ENCODE measurements around the gene CEP162. TPM values are rescaled to one million over a fixed set of nuclear protein-coding genes. Genes with fewer than 3 reads are reported as not detected.

The CEP162 gene
- total and polyA plus RNA-seq, 7 experiments from 2014 or later: 3.9 to 10.7 (median 8.1) TPM

GRCh38 chr6:84103029-84103428, 124.4 kb downstream of the CEP162 start:
- H3K27ac Mint-ChIP-seq: no peak overlapping the region
- Histone ChIP-seq H3K27ac (ENCODE audit: low read depth, low read length) (no peak overlapping the region), H3K27me3 (ENCODE audit: control insufficient read depth in 2 of 2, insufficient read depth in 2 of 2, low read length in 2 of 2) (no peaks in the 10 kb centered on the region), H3K36me3 (ENCODE audit: control insufficient read depth in 2 of 3, insufficient read depth in 3 of 3, low read length in 3 of 3) (no peaks in the 10 kb centered on the region), H3K9me3 (ENCODE audit: control insufficient read depth in 2 of 3, low read length in 3 of 3) (no peaks in the 10 kb centered on the region), H3K4me3 (ENCODE audit: low read length) (no peak overlapping the region), H3K4me1 (ENCODE audit: control insufficient read depth in 2 of 2, insufficient read depth in 2 of 2, low read length in 2 of 2) (no peaks in the 10 kb centered on the region)
- peaks cover 0 to 4% (median 0%) of the 10 kb centered on the region in 5 donors for H3K36me3 Mint-ChIP-seq
- no peak overlapping the region for H3K4me3 Mint-ChIP-seq
- peaks cover 0 to 33% (median 21%) of the 10 kb centered on the region in 5 donors for H3K27me3 Mint-ChIP-seq
- intact Hi-C loops (cut with micrococcal nuclease): no loop called here
- POLR2A ChIA-PET: no interaction called here
- H3K4me1 Mint-ChIP-seq: no peaks in the 10 kb centered on the region
- DNase-seq: no peak
- no peak for ATAC-seq
- H3K9me3 Mint-ChIP-seq: peaks cover 0 to 11% (median 6%) of the 10 kb centered on the region in 11 donors
- CTCF ChIA-PET: no interaction called here

- DNase-seq (no peak), ATAC-seq (no peak)
- no peak overlapping the region for H3K4me3 Mint-ChIP-seq
- no peaks in the 10 kb centered on the region for H3K36me3 Mint-ChIP-seq
- ChIA-PET POLR2A (no interaction called here), CTCF (no interaction called here)
- no peaks in the 10 kb centered on the region for H3K36me3 ChIP-seq (ENCODE audit: control insufficient read depth in 2 of 3, insufficient read depth in 3 of 3, low read length in 3 of 3)
- peaks cover 0 to 2% (median 0%) of the 10 kb centered on the region in 7 donors for H3K4me1 Mint-ChIP-seq
- intact Hi-C loops (cut with micrococcal nuclease): no loop called here
- H3K9me3 Mint-ChIP-seq: peaks cover 0 to 4% (median 0%) of the 10 kb centered on the region in 11 donors
- H3K27ac ChIP-seq (ENCODE audit: low read depth, low read length): no peak overlapping the region
- peaks cover 0 to 23% (median 17%) of the 10 kb centered on the region in 5 donors for H3K27me3 Mint-ChIP-seq
- no peak overlapping the region for H3K27ac Mint-ChIP-seq
- no peaks in the 10 kb centered on the region for H3K27me3 ChIP-seq (ENCODE audit: control insufficient read depth in 2 of 2, insufficient read depth in 2 of 2, low read length in 2 of 2)
- no peaks in the 10 kb centered on the region for H3K4me1 ChIP-seq (ENCODE audit: control insufficient read depth in 2 of 2, insufficient read depth in 2 of 2, low read length in 2 of 2)
- H3K4me3 ChIP-seq (ENCODE audit: low read length): no peak overlapping the region
- no peaks in the 10 kb centered on the region for H3K9me3 ChIP-seq (ENCODE audit: control insufficient read depth in 2 of 3, low read length in 3 of 3)
These were observed 132.3 kb downstream of the CEP162 start for GRCh38 chr6:84095156-84095555.

- Histone ChIP-seq H3K27ac (ENCODE audit: low read depth, low read length) (no peak overlapping the region), H3K36me3 (ENCODE audit: control insufficient read depth in 2 of 3, insufficient read depth in 3 of 3, low read length in 3 of 3) (no peaks in the 10 kb centered on the region), H3K4me3 (ENCODE audit: low read length) (no peak overlapping the region), H3K4me1 (ENCODE audit: control insufficient read depth in 2 of 2, insufficient read depth in 2 of 2, low read length in 2 of 2) (no peaks in the 10 kb centered on the region), H3K9me3 (ENCODE audit: control insufficient read depth in 2 of 3, low read length in 3 of 3) (no peaks in the 10 kb centered on the region), H3K27me3 (ENCODE audit: control insufficient read depth in 2 of 2, insufficient read depth in 2 of 2, low read length in 2 of 2) (no peaks in the 10 kb centered on the region)
- ATAC-seq: peak; percentile 41
- H3K36me3 Mint-ChIP-seq: no peaks in the 10 kb centered on the region
- H3K27ac Mint-ChIP-seq: no peak overlapping the region
- peaks cover 0 to 2% (median 0%) of the 10 kb centered on the region in 7 donors for H3K4me1 Mint-ChIP-seq
- H3K27me3 Mint-ChIP-seq: peaks cover 0 to 23% (median 14%) of the 10 kb centered on the region in 5 donors
- no peak overlapping the region for H3K4me3 Mint-ChIP-seq
- no peak for DNase-seq
- intact Hi-C loops (cut with micrococcal nuclease): no loop called here
- H3K9me3 Mint-ChIP-seq: peaks cover 0 to 4% (median 0%) of the 10 kb centered on the region in 11 donors
- ChIA-PET POLR2A (no interaction called here), CTCF (no interaction called here)
These were observed 133.7 kb downstream of the CEP162 start for GRCh38 chr6:84093441-84094435.

GRCh38 chr6:84089552-84089951, 137.9 kb downstream of the CEP162 start:
- H3K36me3 ChIP-seq (ENCODE audit: control insufficient read depth in 2 of 3, insufficient read depth in 3 of 3, low read length in 3 of 3): no peaks in the 10 kb centered on the region
- no peak overlapping the region for H3K4me3 ChIP-seq (ENCODE audit: low read length)
- Mint-ChIP-seq H3K4me3 (no peak overlapping the region), H3K27ac (no peak overlapping the region), H3K27me3 (peaks cover 0 to 25% (median 4%) of the 10 kb centered on the region in 5 donors), H3K9me3 (peaks cover 0 to 3% (median 0%) of the 10 kb centered on the region in 11 donors), H3K36me3 (no peaks in the 10 kb centered on the region), H3K4me1 (peaks cover 0 to 2% (median 0%) of the 10 kb centered on the region in 7 donors)
- no peaks in the 10 kb centered on the region for H3K27me3 ChIP-seq (ENCODE audit: control insufficient read depth in 2 of 2, insufficient read depth in 2 of 2, low read length in 2 of 2)
- H3K4me1 ChIP-seq (ENCODE audit: control insufficient read depth in 2 of 2, insufficient read depth in 2 of 2, low read length in 2 of 2): no peaks in the 10 kb centered on the region
- intact Hi-C loops (cut with micrococcal nuclease): no loop called here
- H3K9me3 ChIP-seq (ENCODE audit: control insufficient read depth in 2 of 3, low read length in 3 of 3): no peaks in the 10 kb centered on the region
- H3K27ac ChIP-seq (ENCODE audit: low read depth, low read length): no peak overlapping the region
- DNase-seq (no peak), ATAC-seq (no peak)
- ChIA-PET CTCF (no interaction called here), POLR2A (no interaction called here)

GRCh38 chr6:84089081-84089480, 138.4 kb downstream of the CEP162 start:
- Mint-ChIP-seq H3K4me1 (peaks cover 0 to 2% (median 0%) of the 10 kb centered on the region in 7 donors), H3K36me3 (no peaks in the 10 kb centered on the region), H3K27me3 (peaks cover 0 to 21% (median 4%) of the 10 kb centered on the region in 5 donors), H3K27ac (no peak overlapping the region), H3K9me3 (peaks cover 0 to 3% (median 0%) of the 10 kb centered on the region in 11 donors), H3K4me3 (no peak overlapping the region)
- ATAC-seq (no peak), DNase-seq (no peak)
- Histone ChIP-seq H3K27me3 (ENCODE audit: control insufficient read depth in 2 of 2, insufficient read depth in 2 of 2, low read length in 2 of 2) (no peaks in the 10 kb centered on the region), H3K4me1 (ENCODE audit: control insufficient read depth in 2 of 2, insufficient read depth in 2 of 2, low read length in 2 of 2) (no peaks in the 10 kb centered on the region), H3K27ac (ENCODE audit: low read depth, low read length) (no peak overlapping the region), H3K4me3 (ENCODE audit: low read length) (no peak overlapping the region), H3K36me3 (ENCODE audit: control insufficient read depth in 2 of 3, insufficient read depth in 3 of 3, low read length in 3 of 3) (no peaks in the 10 kb centered on the region), H3K9me3 (ENCODE audit: control insufficient read depth in 2 of 3, low read length in 3 of 3) (no peaks in the 10 kb centered on the region)
- POLR2A ChIA-PET: no interaction called here
- CTCF ChIA-PET: no interaction called here
- intact Hi-C loops (cut with micrococcal nuclease): no loop called here

GRCh38 chr6:84086545-84087429, 140.7 kb downstream of the CEP162 start:
- no peaks in the 10 kb centered on the region for H3K36me3 Mint-ChIP-seq
- ChIA-PET CTCF (no interaction called here), POLR2A (no interaction called here)
- no peaks in the 10 kb centered on the region for H3K27me3 ChIP-seq (ENCODE audit: control insufficient read depth in 2 of 2, insufficient read depth in 2 of 2, low read length in 2 of 2)
- DNase-seq (no peak), ATAC-seq (no peak)
- no peak overlapping the region for H3K4me3 ChIP-seq (ENCODE audit: low read length)
- no peaks in the 10 kb centered on the region for H3K4me1 Mint-ChIP-seq
- no peaks in the 10 kb centered on the region for H3K36me3 ChIP-seq (ENCODE audit: control insufficient read depth in 2 of 3, insufficient read depth in 3 of 3, low read length in 3 of 3)
- no peak overlapping the region for H3K4me3 Mint-ChIP-seq
- H3K27me3 Mint-ChIP-seq: peaks cover 2 to 17% (median 12%) of the 10 kb centered on the region in 5 donors
- no peaks in the 10 kb centered on the region for H3K9me3 ChIP-seq (ENCODE audit: control insufficient read depth in 2 of 3, low read length in 3 of 3)
- intact Hi-C loops (cut with micrococcal nuclease): no loop called here
- no peaks in the 10 kb centered on the region for H3K4me1 ChIP-seq (ENCODE audit: control insufficient read depth in 2 of 2, insufficient read depth in 2 of 2, low read length in 2 of 2)
- H3K27ac ChIP-seq (ENCODE audit: low read depth, low read length): no peak overlapping the region
- H3K9me3 Mint-ChIP-seq: peaks cover 0 to 2% (median 0%) of the 10 kb centered on the region in 11 donors
- H3K27ac Mint-ChIP-seq: no peak overlapping the region

Measured in naive thymus-derived CD4-positive, alpha-beta T cell (primary cell).